Measurements from ENCODE around the gene SMPD2.

DNA sequence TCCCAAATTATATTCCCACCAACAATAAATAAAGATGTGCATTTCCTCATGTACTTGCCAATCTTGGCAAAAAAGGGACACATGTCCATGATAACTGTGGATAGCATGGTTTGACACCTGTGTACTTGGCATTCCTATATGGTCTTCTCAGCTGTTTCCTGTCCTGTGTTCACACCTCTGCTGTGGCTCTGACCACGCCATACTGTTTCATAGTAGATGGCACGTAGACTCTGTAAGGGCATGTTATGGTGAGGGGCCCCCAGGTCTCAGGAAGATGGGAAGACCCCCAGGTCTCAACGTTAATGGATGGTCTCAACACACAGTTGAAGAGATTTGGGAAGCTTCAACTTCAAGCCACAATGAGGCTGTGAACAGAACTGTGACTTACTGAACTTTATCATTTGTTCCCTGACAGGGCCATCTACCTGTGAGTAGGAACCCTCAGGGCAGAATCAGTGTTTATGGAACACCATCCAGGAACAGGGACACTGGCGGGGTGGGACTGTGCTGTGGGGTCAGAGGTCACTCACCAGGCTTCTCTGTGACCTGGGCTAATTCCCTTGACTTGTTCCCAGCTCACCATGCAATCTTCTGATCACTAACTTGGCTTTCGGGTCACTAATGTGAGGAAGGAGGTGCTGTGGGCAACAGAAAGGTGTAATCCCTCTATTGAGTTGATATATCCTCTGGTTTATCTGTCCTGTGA lies 30.7 kb downstream of the SMPD2 start:
- TF ChIP-seq, protein P1, sequence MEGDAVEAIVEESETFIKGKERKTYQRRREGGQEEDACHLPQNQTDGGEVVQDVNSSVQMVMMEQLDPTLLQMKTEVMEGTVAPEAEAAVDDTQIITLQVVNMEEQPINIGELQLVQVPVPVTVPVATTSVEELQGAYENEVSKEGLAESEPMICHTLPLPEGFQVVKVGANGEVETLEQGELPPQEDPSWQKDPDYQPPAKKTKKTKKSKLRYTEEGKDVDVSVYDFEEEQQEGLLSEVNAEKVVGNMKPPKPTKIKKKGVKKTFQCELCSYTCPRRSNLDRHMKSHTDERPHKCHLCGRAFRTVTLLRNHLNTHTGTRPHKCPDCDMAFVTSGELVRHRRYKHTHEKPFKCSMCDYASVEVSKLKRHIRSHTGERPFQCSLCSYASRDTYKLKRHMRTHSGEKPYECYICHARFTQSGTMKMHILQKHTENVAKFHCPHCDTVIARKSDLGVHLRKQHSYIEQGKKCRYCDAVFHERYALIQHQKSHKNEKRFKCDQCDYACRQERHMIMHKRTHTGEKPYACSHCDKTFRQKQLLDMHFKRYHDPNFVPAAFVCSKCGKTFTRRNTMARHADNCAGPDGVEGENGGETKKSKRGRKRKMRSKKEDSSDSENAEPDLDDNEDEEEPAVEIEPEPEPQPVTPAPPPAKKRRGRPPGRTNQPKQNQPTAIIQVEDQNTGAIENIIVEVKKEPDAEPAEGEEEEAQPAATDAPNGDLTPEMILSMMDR (tag by site-specific recombination; IDR thresholded peaks at IDR 0.05) = no peak
- no peak for TF ChIP-seq MEIS1 (CRISPR knock-in tag; IDR thresholded peaks at IDR 0.05; ENCODE audit: borderline replicate concordance)
- no peak for TF ChIP-seq ZNF544 (tag by site-specific recombination; IDR thresholded peaks at IDR 0.05)

Measured in HEK293 (cell line).